HL-60 (cell line): Measurements from ENCODE around the gene ITGA3.

Experiments used
- CTCF ChIP-seq: IDR thresholded peaks from one replicate; pipeline ENCODE4 v1.5.1; 2011; ENCODE audit warnings: low read length, control low read depth, inconsistent platforms; ENCODE audit not compliant: insufficient read depth
- GABPA ChIP-seq: IDR thresholded peaks from 2 replicates; pipeline ENCODE4 v1.6.1; 2012; ENCODE audit warnings: low read depth

- TF ChIP-seq CTCF (no peak), GABPA (no peak)
These were observed 5.4 kb upstream of the ITGA3 start for GRCh38 chr17:50050431-50051032.
